HuH-7.5 (cell line): ENCODE measurements around the gene SBK2.

ENCODE experiments used
- DNase-seq: peaks from one replicate; pipeline ENCODE4 v3.0.0; 2011; ENCODE audit warnings: low spot score

Gene SBK2

GRCh38 chr19:55486043-55486970, 50.6 kb downstream of the SBK2 start:
- DNase-seq = no peak

- no peak for DNase-seq
These were observed 51.4 kb downstream of the SBK2 start for GRCh38 chr19:55485439-55486011.

GRCh38 chr19:55484593-55485438, 52.1 kb downstream of the SBK2 start, which contains the start of gene NAT14:
TSS of gene NAT14 (plus strand) at chr19:55485188. CDS start at chr19:55485709, 521 bp downstream.
- peak; percentile 99 for DNase-seq

GRCh38 chr19:55483706-55484592, 53.0 kb downstream of the SBK2 start:
- DNase-seq = no peak

- DNase-seq = no peak
These were observed 53.8 kb downstream of the SBK2 start for GRCh38 chr19:55482967-55483705.

- DNase-seq = no peak
These were observed 54.6 kb downstream of the SBK2 start for GRCh38 chr19:55482156-55482961.

- no peak for DNase-seq
These were observed 55.2 kb downstream of the SBK2 start for GRCh38 chr19:55481794-55482155.

GRCh38 chr19:55481148-55481793, 55.7 kb downstream of the SBK2 start:
- DNase-seq = no peak

- DNase-seq = no peak
These were observed 57.3 kb downstream of the SBK2 start for GRCh38 chr19:55479451-55480230.

GRCh38 chr19:55479045-55479444, 57.9 kb downstream of the SBK2 start:
- DNase-seq = no peak
